Uterus (tissue), 4 donors: Measurements from ENCODE around the gene ZSWIM5. TPM values are rescaled to one million over a fixed set of nuclear protein-coding genes. Genes with fewer than 3 reads are reported as not detected.
"Not testable (repeated sequence)": the region's sequence is repeated elsewhere in the genome, so short reads cannot be mapped to it uniquely, and the experiment has no call there.

Experiments
- DNase-seq, 2 donors: peaks; one replicate each; pipeline ENCODE4 v3.0.0-alpha.2; 2019 to 2020
- H3K27ac ChIP-seq, 2 donors: fragments of 200-600 bp; sonication (generic); 1 replicate in 1 of 2; 2 replicates in 1 of 2; pipeline ENCODE4 v1.5.1; 2016 to 2018
- H3K27me3 ChIP-seq, 2 donors: fragments of 200-600 bp; sonication (generic); one replicate each; pipeline ENCODE4 v1.5.1; 2018 to 2019; ENCODE audit warnings: control low read depth in 1 of 2
- H3K36me3 ChIP-seq, 2 donors: fragments of 200-600 bp; sonication (generic); one replicate each; pipeline ENCODE4 v1.5.1; 2019; ENCODE audit warnings: control low read depth in 1 of 2
- H3K4me1 ChIP-seq, 2 donors: fragments of 200-600 bp; sonication (generic); one replicate each; pipeline ENCODE4 v1.5.1; 2018 to 2019; ENCODE audit warnings: control low read depth in 1 of 2
- H3K4me3 ChIP-seq, 2 donors: fragments of 200-600 bp; sonication (generic); 1 replicate in 1 of 2; 2 replicates in 1 of 2; pipeline ENCODE4 v1.5.1; 2018 to 2019; ENCODE audit warnings: mild to moderate bottlenecking in 1 of 2
- H3K9me3 ChIP-seq, 2 donors: fragments of 200-600 bp; sonication (generic); one replicate each; pipeline ENCODE4 v1.5.1; 2019; ENCODE audit warnings: control low read depth in 1 of 2
- CTCF ChIP-seq, 4 experiments: fragments of 200-600 bp in 2 of 4; fragments of 450-650 bp in 2 of 4; sonication (generic) in 2 of 4; IDR thresholded peaks; one replicate each; pipeline ENCODE4 v1.5.1; 2016 to 2019; ENCODE audit warnings: antibody characterized with exemption in 4 of 4, mild to moderate bottlenecking in 2 of 4, moderate library complexity in 1 of 4
- POLR2A ChIP-seq, 2 donors: fragments of 450-650 bp; IDR thresholded peaks; one replicate each; pipeline ENCODE4 v1.6.1; 2016; ENCODE audit warnings: antibody characterized with exemption in 2 of 2, mild to moderate bottlenecking in 1 of 2, moderate library complexity in 1 of 2
- intact Hi-C: fragments of 100-400 bp; cut with DNase I; formaldehyde crosslinking; loops from one replicate; pipeline ENCODE4 v1.15.1; 2023; ENCODE audit warnings: low total_unique reads
- total RNA-seq, 4 donors: library from RNA; depleted of rRNA in 3 of 4; stranded (reverse); fragments of >200 nt in 3 of 4; gene quantifications; one replicate each; pipeline versions ENCODE4 v1.1.0 to v1.2.4, GENCODE V29; 2014 to 2023
- donor health status: DM: yes; HTN: yes; CAD: no.

Gene ZSWIM5
- total RNA-seq = 1 to 10 TPM; 1.5 to 6.6 (median 3.6) TPM

DNA sequence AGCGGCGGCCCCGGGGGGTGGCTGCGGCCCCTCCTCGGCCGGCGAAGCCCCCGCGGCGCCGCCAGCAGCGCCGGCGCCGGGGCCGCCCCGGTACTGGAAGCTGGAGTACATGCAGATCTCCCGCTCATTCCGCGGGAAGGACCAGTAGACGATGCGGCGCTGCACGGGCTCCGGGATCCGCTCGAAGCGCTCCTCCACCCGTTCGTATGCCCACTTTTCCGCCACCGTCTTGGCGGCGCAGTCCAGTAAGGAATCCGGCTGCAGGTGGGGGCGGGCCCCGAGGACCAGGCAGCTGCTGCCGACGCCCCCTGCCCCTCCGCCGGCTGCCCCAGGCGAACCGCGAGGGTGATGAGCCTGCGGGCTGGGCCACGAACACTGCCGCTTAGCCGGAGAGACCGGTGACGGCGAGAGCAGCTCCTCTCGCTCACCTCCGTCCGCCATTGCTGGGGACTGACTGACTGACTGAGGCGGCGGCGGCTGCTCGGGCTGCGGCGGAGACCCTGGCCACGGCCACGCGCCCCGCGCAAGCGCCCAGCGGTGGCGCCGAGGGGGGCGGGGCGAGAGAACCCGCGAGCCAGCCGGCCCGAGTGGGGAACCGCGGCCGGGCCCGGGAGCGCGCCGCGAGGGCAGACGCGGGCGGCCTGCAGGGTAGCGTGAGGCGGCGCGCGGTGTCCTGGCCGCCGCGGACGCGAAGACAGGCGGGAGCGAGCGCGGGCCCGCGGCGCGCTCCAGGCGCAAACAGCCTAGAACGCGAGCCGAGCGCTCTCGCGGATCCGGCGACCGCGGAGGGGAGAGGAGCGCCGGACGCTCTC is at the start of gene ZSWIM5:
Gene ZSWIM5, minus strand, starts transcription at position 696 of the 812 bp plus-strand sequence. Its CDS starts 255 bp downstream, at position 441.
- H3K4me3 ChIP-seq = peak within 1 kb of the TSS; percentile 95 to 97
- no peaks in the 10 kb centered on the region for H3K9me3 ChIP-seq
- peak; percentile 62 to 71 for DNase-seq
- peak in 1 of 2 donors; percentile 64 for TF ChIP-seq POLR2A (IDR thresholded peaks at IDR 0.05)
- TF ChIP-seq CTCF (IDR thresholded peaks at IDR 0.05) = no peak
- H3K27ac ChIP-seq = peak within 1 kb of the TSS; percentile 94 to 97
- H3K36me3 ChIP-seq = no peaks in the 10 kb centered on the region
- intact Hi-C loops = no loop called here
- H3K4me1 ChIP-seq = no peaks in the 10 kb centered on the region
- no peaks in the 10 kb centered on the region for H3K27me3 ChIP-seq

DNA sequence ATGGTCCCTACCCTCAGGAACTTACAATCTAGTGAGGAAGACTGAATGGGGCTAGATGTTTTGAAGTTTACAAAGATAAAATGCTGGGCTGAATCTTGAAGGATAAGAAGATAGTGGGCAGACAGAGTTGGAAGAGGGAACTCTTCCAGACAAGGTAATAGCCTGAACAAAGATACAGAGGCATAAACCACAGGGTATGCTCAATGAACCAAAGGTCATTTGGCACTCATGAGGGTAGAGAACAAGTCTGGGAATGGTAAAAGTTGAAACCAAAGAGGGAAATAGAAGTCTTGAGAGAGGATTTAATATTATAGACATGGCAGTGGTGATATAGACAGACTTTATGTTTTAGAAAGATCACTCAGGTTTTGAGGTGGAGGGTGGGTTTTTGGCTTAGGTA is 48.1 kb upstream of the ZSWIM5 start:
- Histone ChIP-seq H3K36me3 (no peaks in the 10 kb centered on the region), H3K9me3 (peaks cover 0 to 7% of the 10 kb centered on the region in 2 donors), H3K4me1 (no peaks in the 10 kb centered on the region), H3K27me3 (no peaks in the 10 kb centered on the region), H3K4me3 (no peak overlapping the region), H3K27ac (no peak overlapping the region)
- DNase-seq = no peak
- TF ChIP-seq CTCF (IDR thresholded peaks at IDR 0.05) (no peak), POLR2A (IDR thresholded peaks at IDR 0.05) (no peak)
- intact Hi-C loops = no loop called here

DNA sequence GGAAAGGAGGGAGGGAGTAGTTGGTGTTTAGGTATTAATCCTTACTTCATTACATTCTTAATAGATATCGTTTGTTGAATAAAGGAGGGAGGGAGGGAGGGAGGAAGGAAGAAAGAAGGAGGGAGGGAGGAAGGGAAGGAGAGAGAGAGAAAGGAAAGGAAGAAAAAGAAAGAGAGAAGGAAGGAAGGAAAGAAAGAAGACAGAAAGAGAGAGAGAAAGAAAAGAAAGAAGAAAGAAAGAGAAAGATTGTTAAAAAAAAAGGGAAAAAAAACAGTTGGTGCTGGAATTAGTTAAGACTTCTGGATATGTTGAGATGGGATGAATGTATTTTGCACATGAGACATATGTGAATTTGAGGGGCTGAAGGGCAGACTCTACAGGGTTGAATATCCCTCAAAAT is 44.1 kb upstream of the ZSWIM5 start:
- no peak overlapping the region for H3K4me3 ChIP-seq
- no peak for DNase-seq
- no peaks in the 10 kb centered on the region for H3K9me3 ChIP-seq
- TF ChIP-seq CTCF (IDR thresholded peaks at IDR 0.05) (no peak), POLR2A (IDR thresholded peaks at IDR 0.05) (no peak)
- intact Hi-C loops = no loop called here
- no peaks in the 10 kb centered on the region for H3K27me3 ChIP-seq
- no peak overlapping the region for H3K27ac ChIP-seq
- no peaks in the 10 kb centered on the region for H3K36me3 ChIP-seq
- H3K4me1 ChIP-seq = no peaks in the 10 kb centered on the region

GRCh38 chr1:45248004-45248403 is 41.6 kb upstream of the ZSWIM5 start:
- H3K36me3 ChIP-seq, H3K4me1 ChIP-seq, DNase-seq, H3K27ac ChIP-seq, H3K9me3 ChIP-seq, H3K4me3 ChIP-seq, intact Hi-C loops, H3K27me3 ChIP-seq: not testable (repeated sequence)

DNA sequence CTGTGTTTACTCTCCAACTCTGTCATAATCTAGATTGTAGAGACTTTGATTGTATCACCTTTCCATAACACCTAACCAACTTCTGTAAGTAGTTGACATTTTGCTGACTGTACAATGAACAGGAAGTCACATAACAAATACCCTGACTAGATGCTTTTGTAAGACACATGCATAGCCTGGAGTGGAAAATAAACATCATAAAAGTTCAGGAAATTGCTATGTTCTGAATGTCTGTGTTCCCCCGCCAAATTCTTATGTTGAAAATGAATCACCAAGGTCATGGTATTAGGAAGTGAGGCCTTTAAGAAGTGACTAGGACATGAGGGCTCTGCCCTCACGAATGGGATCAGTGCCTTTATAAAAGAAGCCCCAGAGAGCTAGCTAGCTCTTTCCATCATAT is 40.4 kb upstream of the ZSWIM5 start:
- Histone ChIP-seq H3K4me1 (no peaks in the 10 kb centered on the region), H3K27me3 (no peaks in the 10 kb centered on the region), H3K36me3 (no peaks in the 10 kb centered on the region), H3K27ac (peak overlapping the region in 1 of 2 donors; percentile 27), H3K4me3 (no peak overlapping the region), H3K9me3 (no peaks in the 10 kb centered on the region)
- no peak for DNase-seq
- intact Hi-C loops = no loop called here
- TF ChIP-seq POLR2A (IDR thresholded peaks at IDR 0.05) = no peak

- H3K4me3 ChIP-seq, H3K27me3 ChIP-seq, DNase-seq, H3K9me3 ChIP-seq, H3K36me3 ChIP-seq, H3K4me1 ChIP-seq, H3K27ac ChIP-seq, intact Hi-C loops: not testable (repeated sequence)
These were observed 40.0 kb upstream of the ZSWIM5 start for GRCh38 chr1:45246359-45246758.
